HG02938 (cell line): ENCODE results near the gene NRXN3.

Source experiments
- ATAC-seq: cut with Tn5 transposase; IDR thresholded peaks from one replicate; pipeline ENCODE4 v1.9.1; 2021; ENCODE audit warnings: mild to moderate bottlenecking, moderate library complexity; ENCODE audit not compliant: unreplicated experiment

NRXN3 gene

GRCh38 chr14:78319406-78319805 is 149.2 kb downstream of the NRXN3 start:
- ATAC-seq: no peak

- no peak for ATAC-seq
Measured at GRCh38 chr14:78319887-78320635, 149.9 kb downstream of the NRXN3 start.

GRCh38 chr14:78324353-78324752 is 154.2 kb downstream of the NRXN3 start:
- ATAC-seq: no peak

GRCh38 chr14:78325911-78326310 is 155.7 kb downstream of the NRXN3 start:
- no peak for ATAC-seq

GRCh38 chr14:78327426-78328221 is 157.5 kb downstream of the NRXN3 start:
- ATAC-seq: no peak

DNA sequence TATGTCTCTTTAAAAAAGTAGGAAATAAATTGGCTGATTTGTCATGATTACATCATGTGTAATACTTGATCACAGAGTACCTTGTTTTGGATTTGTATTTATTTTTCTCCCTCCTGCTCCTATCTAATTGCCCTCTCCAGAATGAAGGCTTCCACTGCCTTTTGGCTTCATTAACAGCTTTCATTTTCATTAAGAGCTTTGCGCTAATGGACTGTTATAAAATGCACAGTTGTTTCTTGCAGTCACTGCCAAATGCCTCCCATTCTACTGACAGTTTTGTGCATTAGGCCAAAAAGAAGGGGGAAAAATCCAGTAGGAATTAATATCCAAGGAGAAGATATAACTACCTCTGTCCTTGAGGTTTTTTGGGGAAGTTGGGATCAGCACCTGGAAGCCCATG is 159.2 kb downstream of the NRXN3 start:
- ATAC-seq: no peak

DNA sequence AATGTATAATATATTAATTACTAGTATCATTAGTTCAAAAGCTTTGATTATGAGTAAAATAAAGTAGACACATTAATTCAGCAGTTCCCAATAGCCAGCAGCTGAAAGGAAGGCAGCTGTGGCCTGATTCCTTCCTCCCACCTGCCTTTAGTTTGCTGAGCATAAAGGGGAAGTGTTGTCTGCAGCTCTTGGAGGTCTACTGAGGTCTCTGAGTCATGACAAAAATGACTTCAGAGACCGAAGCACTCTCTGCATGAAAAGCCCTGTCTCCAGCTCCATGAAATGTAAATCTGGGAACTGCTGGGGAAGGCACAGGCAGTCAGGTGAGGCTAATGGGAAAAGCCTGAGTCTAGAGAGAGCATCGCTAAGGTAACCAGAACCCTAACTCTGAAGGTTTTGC is 165.4 kb downstream of the NRXN3 start:
- ATAC-seq: no peak

DNA sequence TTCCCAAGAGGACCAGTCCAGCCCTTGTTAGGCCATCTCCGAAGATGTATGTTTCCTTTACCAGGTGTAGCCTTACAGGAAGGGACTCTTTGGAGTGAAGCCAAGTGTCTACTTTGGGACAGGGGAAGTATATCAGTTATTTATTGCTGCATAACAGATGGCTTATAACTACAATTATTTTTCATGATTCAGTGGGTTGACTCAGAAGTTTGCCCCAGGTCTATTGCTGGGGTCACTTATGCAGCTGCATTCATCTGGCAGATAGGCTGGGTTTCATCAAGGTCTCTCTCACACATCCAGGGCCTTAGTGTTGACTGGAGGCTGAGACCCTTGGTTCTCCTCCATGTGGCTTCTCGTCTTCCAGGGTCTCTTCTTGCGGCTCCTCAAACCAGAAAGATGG is 170.1 kb downstream of the NRXN3 start:
- ATAC-seq: no peak

- no peak for ATAC-seq
Measured at GRCh38 chr14:78341827-78342389, 171.7 kb downstream of the NRXN3 start.

DNA sequence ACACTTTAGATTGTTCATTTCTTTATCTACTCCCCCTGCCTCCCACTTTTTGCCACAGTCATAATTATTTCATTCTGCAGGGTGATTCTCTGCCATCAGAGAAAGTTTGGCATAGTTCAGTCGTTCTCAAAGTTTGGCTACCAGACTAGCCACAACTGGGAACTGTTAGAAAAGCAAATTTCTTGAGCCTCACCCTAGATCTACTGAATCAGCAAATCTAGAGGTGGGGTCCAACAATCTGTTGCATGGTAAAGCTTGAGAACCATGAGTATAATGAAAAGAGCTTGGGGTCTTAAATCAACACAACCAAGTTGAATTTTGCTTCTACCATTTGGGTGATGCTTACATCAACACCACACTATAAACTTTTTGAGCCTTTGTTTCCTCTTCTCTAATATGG is 172.7 kb downstream of the NRXN3 start:
- ATAC-seq: no peak

DNA sequence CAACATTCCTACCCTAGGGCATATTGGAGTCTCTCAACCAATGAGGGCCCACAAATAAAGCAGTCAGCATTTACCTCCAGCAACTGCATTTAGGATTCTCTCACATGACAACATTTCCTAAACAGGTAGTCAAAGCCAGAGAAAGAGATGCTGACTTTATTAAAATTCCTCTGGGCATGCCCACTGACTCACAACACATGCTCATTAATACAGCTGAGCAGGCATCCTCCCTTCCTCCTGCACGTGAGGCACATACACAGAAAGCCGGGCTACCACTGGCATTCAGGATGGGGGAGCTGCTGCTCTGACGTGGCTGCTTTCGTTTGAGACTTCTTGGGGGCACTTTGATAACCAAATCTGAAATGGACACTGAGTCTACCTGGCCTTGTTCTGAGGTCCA is 174.1 kb downstream of the NRXN3 start:
- no peak for ATAC-seq

DNA sequence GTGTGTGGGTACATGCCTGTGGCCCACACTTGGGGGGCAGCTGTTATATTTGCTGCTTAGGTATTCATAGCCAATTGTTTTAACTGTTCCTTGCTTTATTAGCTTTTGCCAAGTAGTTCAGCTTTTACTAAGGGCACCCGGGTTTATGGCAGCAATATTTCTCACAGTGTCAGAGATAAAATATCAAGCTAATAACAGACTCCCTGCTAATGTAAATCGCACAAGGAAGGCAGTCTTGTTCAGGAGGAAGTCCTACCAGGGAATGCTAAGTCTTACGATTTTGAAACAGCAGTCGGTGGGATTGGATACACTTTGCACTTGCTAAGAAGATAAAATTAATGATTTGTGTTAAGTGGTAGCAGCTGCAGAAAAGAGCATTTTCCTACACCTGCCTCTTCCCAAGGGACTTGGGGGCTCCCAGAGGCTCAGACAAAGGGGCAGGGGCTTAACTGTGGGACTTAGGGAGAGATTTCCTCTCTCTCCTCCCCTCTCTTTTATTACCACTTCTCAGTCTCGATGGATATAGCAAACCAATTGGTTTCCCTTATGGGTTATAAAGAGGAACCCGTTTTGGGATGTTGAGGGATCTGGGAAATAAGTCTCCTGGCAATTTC is 175.1 kb downstream of the NRXN3 start:
- ATAC-seq: no peak

DNA sequence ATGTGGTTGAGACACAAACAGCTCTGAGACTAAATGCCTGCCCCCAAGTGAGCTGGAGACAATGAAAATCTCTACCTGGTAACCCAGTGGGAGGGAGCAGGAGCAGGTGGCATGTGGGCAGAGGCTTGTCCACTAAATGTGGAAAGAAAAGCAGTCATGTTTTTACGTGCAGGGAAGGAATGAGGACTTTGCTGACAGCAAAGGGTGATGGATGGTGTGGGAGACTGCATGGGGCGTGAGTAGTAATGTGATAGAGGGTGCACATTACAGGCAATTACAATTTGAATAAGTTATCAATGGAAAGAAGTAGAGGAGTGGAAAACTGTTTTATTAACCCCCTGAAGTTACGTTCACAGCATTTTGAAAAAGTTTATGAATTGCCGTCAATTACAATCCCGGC is 176.6 kb downstream of the NRXN3 start:
- no peak for ATAC-seq

DNA sequence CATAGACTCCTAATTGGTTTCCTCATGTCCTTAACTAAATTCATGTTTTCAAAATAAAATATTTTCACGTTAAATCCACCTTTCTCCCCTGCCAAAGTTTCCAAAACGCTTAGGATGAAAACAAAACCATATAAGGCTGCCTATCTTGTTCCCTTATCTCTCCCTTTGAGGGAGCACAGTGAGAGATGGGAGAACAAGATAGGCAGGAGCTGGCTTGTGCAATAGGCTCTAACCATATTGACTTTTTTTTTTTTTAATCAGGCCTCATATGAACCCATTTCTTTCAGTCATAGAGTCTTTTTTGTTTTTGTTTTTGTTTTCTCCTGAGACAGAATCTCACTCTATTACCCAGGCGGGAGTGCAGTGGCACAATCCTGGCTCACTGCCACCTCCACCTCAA is 184.9 kb downstream of the NRXN3 start:
- ATAC-seq: no peak

DNA sequence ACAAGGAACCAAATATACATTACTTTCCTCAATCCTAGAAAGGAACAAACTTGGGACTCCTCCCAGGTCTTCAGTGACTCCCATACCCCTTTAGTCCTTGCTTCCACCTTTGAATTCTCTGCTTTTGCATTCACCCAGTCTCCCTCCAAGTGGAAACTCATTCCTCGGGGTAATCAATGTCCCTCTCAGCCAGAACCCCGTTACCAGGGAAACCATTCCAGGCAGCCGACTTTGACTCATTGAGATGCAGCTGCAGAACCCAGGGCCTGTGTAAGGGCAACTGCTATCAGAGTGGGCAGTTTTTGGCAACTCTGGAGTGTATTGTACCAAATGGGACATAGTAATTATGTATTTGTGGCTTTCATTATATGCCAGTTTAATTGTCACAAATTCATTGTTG is 186.2 kb downstream of the NRXN3 start:
- ATAC-seq: no peak

DNA sequence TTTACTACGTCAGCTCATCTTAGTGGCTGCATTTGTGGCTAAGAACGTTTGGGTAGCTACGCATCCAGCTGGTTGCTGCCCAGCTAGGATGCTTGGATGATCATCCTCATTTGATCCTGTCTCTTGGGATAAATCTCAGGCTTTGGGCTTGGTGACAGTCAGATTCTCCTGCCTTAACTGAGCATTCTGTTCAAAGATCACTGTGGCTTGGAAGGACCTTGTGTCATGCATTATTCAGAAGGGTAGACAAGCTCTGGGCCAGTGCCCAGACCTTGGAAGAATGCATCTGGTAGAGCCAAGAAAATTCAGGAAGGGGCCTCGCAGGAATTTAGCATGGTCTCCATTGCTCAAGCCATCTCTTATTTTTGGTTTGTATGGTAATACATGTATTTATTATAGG is 188.4 kb downstream of the NRXN3 start:
- no peak for ATAC-seq

DNA sequence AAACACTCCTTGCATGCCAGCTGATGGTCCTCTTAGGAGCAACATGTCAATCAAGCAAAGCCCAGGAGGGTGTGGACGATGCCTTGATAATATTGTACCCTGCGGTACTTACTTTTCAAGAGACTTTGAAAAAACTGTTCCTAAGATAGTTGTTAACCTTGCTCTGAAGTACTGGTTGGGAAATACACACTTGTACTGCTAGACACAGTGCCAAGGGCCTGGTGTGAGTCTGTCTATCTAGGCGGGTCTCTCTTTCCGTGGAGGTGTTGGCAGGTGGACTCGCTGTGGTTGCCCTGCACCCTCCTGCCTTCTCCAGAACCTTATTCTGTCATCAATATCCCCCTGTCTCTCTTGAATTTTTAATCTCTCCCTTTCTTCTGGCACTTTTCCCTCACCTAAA is 189.4 kb downstream of the NRXN3 start:
- no peak for ATAC-seq

GRCh38 chr14:78363008-78363407 is 192.8 kb downstream of the NRXN3 start:
- ATAC-seq: no peak

- no peak for ATAC-seq
Measured at GRCh38 chr14:78367355-78367754, 197.2 kb downstream of the NRXN3 start.

- no peak for ATAC-seq
Measured at GRCh38 chr14:78383060-78383459, 212.9 kb downstream of the NRXN3 start.

DNA sequence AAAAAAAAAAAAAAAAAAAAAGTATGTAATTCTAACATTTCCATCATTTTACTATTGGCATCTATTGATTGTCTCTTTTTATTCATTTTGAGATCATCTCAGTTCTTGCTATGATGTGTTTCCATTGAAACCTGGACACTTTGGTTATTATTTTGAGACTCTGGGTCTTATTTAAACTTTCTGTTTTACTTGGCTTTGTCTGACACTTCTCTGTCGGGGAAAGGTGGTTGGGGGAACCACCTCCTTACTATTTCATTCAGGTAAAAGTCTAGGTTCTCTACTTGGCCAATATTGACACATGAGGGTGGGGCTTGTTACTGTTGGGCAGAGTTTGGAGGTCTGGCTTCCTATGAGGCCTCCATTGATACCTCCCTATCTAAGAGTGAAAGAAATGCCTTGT is 228.0 kb downstream of the NRXN3 start:
- ATAC-seq: no peak
